ENCODE measurements around the gene PGAP1.

PGAP1 gene

DNA sequence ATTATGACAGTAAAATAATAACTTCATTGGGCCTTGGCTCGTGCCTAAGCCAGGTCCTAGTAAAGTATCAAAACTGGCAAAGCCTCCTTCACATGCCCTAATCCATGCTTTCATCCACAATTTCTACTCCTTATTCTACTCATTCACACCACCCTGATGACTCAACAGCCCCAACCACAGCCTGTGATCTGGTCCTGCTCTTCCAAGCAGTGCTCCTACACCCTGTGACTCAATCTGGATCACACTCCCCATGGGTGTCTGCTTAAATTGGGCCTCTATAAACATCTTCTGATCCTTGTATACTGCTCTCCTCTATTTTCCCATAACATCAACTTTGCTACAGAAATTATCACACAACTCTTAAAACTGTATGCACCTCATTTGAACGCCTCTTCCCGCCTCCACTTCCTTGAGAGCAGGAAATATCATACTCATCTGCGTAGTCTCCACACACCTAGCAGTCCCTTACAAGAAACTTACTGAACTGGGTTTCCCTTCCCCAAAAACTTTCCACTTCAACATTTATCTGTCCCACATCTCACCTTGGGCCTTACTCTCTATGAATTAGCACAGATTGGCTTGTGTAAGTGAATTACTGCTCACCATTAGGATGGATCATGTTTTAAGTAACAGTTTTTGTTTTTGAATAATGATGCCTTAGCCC lies 142.9 kb downstream of the PGAP1 start:
- no peak overlapping the region for H3K4me3 ChIP-seq
- no peak overlapping the region for H3K27ac ChIP-seq
- no peak for DNase-seq (ENCODE audit: low spot score)
- TF ChIP-seq, protein P1, sequence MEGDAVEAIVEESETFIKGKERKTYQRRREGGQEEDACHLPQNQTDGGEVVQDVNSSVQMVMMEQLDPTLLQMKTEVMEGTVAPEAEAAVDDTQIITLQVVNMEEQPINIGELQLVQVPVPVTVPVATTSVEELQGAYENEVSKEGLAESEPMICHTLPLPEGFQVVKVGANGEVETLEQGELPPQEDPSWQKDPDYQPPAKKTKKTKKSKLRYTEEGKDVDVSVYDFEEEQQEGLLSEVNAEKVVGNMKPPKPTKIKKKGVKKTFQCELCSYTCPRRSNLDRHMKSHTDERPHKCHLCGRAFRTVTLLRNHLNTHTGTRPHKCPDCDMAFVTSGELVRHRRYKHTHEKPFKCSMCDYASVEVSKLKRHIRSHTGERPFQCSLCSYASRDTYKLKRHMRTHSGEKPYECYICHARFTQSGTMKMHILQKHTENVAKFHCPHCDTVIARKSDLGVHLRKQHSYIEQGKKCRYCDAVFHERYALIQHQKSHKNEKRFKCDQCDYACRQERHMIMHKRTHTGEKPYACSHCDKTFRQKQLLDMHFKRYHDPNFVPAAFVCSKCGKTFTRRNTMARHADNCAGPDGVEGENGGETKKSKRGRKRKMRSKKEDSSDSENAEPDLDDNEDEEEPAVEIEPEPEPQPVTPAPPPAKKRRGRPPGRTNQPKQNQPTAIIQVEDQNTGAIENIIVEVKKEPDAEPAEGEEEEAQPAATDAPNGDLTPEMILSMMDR (IDR thresholded peaks at IDR 0.05) = no peak

Measured in coronary artery (tissue), 2 donors.